ENCODE measurements around the gene MIPOL1.

DNA sequence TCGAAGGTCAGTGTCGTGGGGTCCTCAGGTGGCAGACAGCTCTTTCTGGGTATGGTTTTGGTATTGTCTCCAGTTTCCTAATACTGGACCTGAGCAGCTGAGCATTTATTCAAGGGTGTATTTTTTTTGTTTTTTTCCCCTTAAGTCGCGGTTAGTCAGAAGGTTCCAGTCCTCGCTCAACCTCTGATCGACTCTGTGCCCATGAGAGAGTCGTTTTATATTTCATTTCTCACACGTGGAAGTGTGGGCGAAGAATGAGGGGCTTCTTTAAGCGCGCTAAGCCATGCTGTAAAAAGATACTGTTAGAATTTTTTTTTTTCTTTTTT, 499 bp downstream of the MIPOL1 start:
- TF ChIP-seq, protein P1, sequence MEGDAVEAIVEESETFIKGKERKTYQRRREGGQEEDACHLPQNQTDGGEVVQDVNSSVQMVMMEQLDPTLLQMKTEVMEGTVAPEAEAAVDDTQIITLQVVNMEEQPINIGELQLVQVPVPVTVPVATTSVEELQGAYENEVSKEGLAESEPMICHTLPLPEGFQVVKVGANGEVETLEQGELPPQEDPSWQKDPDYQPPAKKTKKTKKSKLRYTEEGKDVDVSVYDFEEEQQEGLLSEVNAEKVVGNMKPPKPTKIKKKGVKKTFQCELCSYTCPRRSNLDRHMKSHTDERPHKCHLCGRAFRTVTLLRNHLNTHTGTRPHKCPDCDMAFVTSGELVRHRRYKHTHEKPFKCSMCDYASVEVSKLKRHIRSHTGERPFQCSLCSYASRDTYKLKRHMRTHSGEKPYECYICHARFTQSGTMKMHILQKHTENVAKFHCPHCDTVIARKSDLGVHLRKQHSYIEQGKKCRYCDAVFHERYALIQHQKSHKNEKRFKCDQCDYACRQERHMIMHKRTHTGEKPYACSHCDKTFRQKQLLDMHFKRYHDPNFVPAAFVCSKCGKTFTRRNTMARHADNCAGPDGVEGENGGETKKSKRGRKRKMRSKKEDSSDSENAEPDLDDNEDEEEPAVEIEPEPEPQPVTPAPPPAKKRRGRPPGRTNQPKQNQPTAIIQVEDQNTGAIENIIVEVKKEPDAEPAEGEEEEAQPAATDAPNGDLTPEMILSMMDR (IDR thresholded peaks at IDR 0.05; ENCODE audit: low read depth, low read length), result no peak
- TF ChIP-seq POLR2A (IDR thresholded peaks at IDR 0.05; ENCODE audit: extremely low read depth, insufficient read length), result no peak
- TF ChIP-seq, protein P2, sequence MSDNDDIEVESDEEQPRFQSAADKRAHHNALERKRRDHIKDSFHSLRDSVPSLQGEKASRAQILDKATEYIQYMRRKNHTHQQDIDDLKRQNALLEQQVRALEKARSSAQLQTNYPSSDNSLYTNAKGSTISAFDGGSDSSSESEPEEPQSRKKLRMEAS (IDR thresholded peaks at IDR 0.05; ENCODE audit: low read depth, low read length), result no peak
- TF ChIP-seq MYC (IDR thresholded peaks at IDR 0.05; ENCODE audit: low read depth, low read length), result no peak
